H9 (cell line): ENCODE data around the gene GABRB1. TPM values are rescaled to one million over a fixed set of nuclear protein-coding genes. Genes with fewer than 3 reads are reported as not detected.
A peak's percentile ranks its signal among the peaks of the same experiment; 100 is the strongest.

Experiments used
- DNase-seq: peaks from one replicate; pipeline ENCODE4 v3.0.0-alpha.2; 2017
- H2AFZ ChIP-seq: one replicate; pipeline ENCODE4 v1.6.1; 2013; ENCODE audit warnings: mild to moderate bottlenecking, low read length, control low read depth, moderate library complexity
- H2AK5ac ChIP-seq: 2 replicates; pipeline ENCODE4 v1.6.1; 2013; ENCODE audit warnings: low read length, control low read depth, mixed read lengths; ENCODE audit not compliant: insufficient read length
- H2BK120ac ChIP-seq: one replicate; pipeline ENCODE4 v1.6.1; 2013; ENCODE audit warnings: low read depth, mild to moderate bottlenecking, low read length, control low read depth, inconsistent platforms; ENCODE audit not compliant: poor library complexity, severe bottlenecking
- H2BK12ac ChIP-seq: 2 replicates; pipeline ENCODE4 v1.6.1; 2013; ENCODE audit warnings: low read length, control low read depth, mixed read lengths, low read depth; ENCODE audit not compliant: insufficient read length
- H2BK15ac ChIP-seq: 2 replicates; pipeline ENCODE4 v1.6.1; 2013; ENCODE audit warnings: low read depth, low read length, control low read depth
- H2BK20ac ChIP-seq: one replicate; pipeline ENCODE4 v1.6.1; 2013; ENCODE audit warnings: low read depth, mild to moderate bottlenecking, low read length, control low read depth, inconsistent platforms; ENCODE audit not compliant: poor library complexity, severe bottlenecking
- H2BK5ac ChIP-seq: 2 replicates; pipeline ENCODE4 v1.6.1; 2013; ENCODE audit warnings: low read length, control low read depth, mixed read lengths; ENCODE audit not compliant: insufficient read length
- H3K14ac ChIP-seq: 2 replicates; pipeline ENCODE4 v1.6.1; 2013; ENCODE audit warnings: low read length, control low read depth; ENCODE audit not compliant: insufficient read depth
- H3K18ac ChIP-seq: 2 replicates; pipeline ENCODE4 v1.6.1; 2013; ENCODE audit warnings: low read depth, mild to moderate bottlenecking, mixed read lengths, low read length, control low read depth; ENCODE audit not compliant: insufficient read length
- H3K23ac ChIP-seq: 2 replicates; pipeline ENCODE4 v1.6.1; 2013; ENCODE audit warnings: low read length, control low read depth, mixed read lengths, low read depth; ENCODE audit not compliant: insufficient read length
- H3K23me2 ChIP-seq: 2 replicates; pipeline ENCODE4 v1.6.1; 2013; ENCODE audit warnings: low read depth, mild to moderate bottlenecking, mixed read lengths, low read length, control low read depth; ENCODE audit not compliant: insufficient read length, poor library complexity, severe bottlenecking
- H3K27ac ChIP-seq: 2 replicates; pipeline ENCODE4 v1.5.1; 2013; ENCODE audit warnings: low read length, control low read depth, mixed read lengths, low read depth; ENCODE audit not compliant: insufficient read length
- H3K27me3 ChIP-seq: 2 replicates; pipeline ENCODE4 v1.6.1; 2013; ENCODE audit warnings: low read length, control low read depth, inconsistent platforms; ENCODE audit not compliant: insufficient read depth
- H3K4ac ChIP-seq: 2 replicates; pipeline ENCODE4 v1.6.1; 2013; ENCODE audit warnings: low read depth, mild to moderate bottlenecking, control low read depth, inconsistent platforms, low read length, moderate library complexity
- H3K4me1 ChIP-seq: 2 replicates; pipeline ENCODE4 v1.6.1; 2013; ENCODE audit warnings: low read length, control low read depth, inconsistent platforms; ENCODE audit not compliant: insufficient read depth
- H3K4me2 ChIP-seq: 2 replicates; pipeline ENCODE4 v1.6.1; 2013; ENCODE audit warnings: low read length, control low read depth, mixed read lengths; ENCODE audit not compliant: insufficient read length, insufficient read depth
- H3K56ac ChIP-seq: 2 replicates; pipeline ENCODE4 v1.6.1; 2013; ENCODE audit warnings: low read depth, mild to moderate bottlenecking, mixed read lengths, low read length, control low read depth; ENCODE audit not compliant: insufficient read length
- H3K79me1 ChIP-seq: 2 replicates; pipeline ENCODE4 v1.6.1; 2013; ENCODE audit warnings: low read depth, mild to moderate bottlenecking, moderate library complexity, low read length, control low read depth, inconsistent platforms; ENCODE audit not compliant: insufficient read depth, poor library complexity, severe bottlenecking
- H3K79me2 ChIP-seq: 2 replicates; pipeline ENCODE4 v1.6.1; 2013; ENCODE audit warnings: low read length, control low read depth, inconsistent platforms; ENCODE audit not compliant: insufficient read depth
- H3K9ac ChIP-seq: 2 replicates; pipeline ENCODE4 v1.6.1; 2013; ENCODE audit warnings: low read length, control low read depth, mixed read lengths; ENCODE audit not compliant: insufficient read length; ENCODE audit errors: extremely low read depth
- H3K9me3 ChIP-seq: one replicate; pipeline ENCODE4 v1.6.1; 2013; ENCODE audit warnings: low read depth, low read length, inconsistent platforms; ENCODE audit not compliant: control insufficient read depth
- H3T11ph ChIP-seq: one replicate; pipeline ENCODE4 v1.6.1; 2013; ENCODE audit warnings: mild to moderate bottlenecking, low read length, control low read depth, inconsistent platforms
- H4K20me1 ChIP-seq: one replicate; pipeline ENCODE4 v1.6.1; 2013; ENCODE audit not compliant: control insufficient read depth, insufficient read length, insufficient read depth
- H4K5ac ChIP-seq: 2 replicates; pipeline ENCODE4 v1.6.1; 2013; ENCODE audit warnings: low read depth, mild to moderate bottlenecking, mixed read lengths, low read length, control low read depth; ENCODE audit not compliant: insufficient read length
- H4K8ac ChIP-seq: replicated peaks from 2 replicates; pipeline ENCODE4 v1.6.1; 2013; ENCODE audit warnings: low read length, control low read depth, mixed read lengths, low read depth; ENCODE audit not compliant: insufficient read length
- H4K91ac ChIP-seq: 2 replicates; pipeline ENCODE4 v1.6.1; 2013; ENCODE audit warnings: low read depth, mild to moderate bottlenecking, moderate library complexity, mixed read lengths, low read length, control low read depth; ENCODE audit not compliant: insufficient read length
- H3K27ac Mint-ChIP-seq, 3 experiments: 2 replicates in 2 of 3; 3 replicates in 1 of 3; pipeline ENCODE4 v1.8.0; 2020 to 2021; ENCODE audit warnings: mixed read lengths in 3 of 3, mild to moderate bottlenecking in 1 of 3, moderate library complexity in 1 of 3
- H3K27me3 Mint-ChIP-seq: 2 replicates; pipeline ENCODE4 v1.8.0; 2021; ENCODE audit warnings: low read depth, mild to moderate bottlenecking, moderate library complexity, mixed read lengths
- H3K36me3 Mint-ChIP-seq, 3 experiments: 2 replicates in 2 of 3; 3 replicates in 1 of 3; pipeline ENCODE4 v1.8.0; 2020 to 2021; ENCODE audit warnings: low read depth in 3 of 3, mixed read lengths in 3 of 3; ENCODE audit not compliant: insufficient read depth in 1 of 3
- H3K4me1 Mint-ChIP-seq, 2 experiments: 2 replicates each; pipeline ENCODE4 v1.8.0; 2020; ENCODE audit warnings: mixed read lengths in 2 of 2
- H3K4me3 Mint-ChIP-seq, 2 experiments: 2 replicates in 1 of 2; 3 replicates in 1 of 2; pipeline ENCODE4 v1.8.0; 2020 to 2021; ENCODE audit warnings: mild to moderate bottlenecking in 2 of 2, mixed read lengths in 2 of 2, moderate library complexity in 1 of 2
- H3K9me3 Mint-ChIP-seq, 2 experiments: 2 replicates in 1 of 2; 3 replicates in 1 of 2; pipeline ENCODE4 v1.8.0; 2020; ENCODE audit warnings: mild to moderate bottlenecking in 2 of 2, mixed read lengths in 2 of 2, moderate library complexity in 1 of 2
- CTCF ChIP-seq: fragments of 200-600 bp; sonication (generic); conservative IDR thresholded peaks from 3 replicates; pipeline ENCODE4 v1.8.0; 2021; ENCODE audit warnings: antibody characterized with exemption, mild to moderate bottlenecking
- WGBS: extraction: QIAGEN DNeasy Blood & Tissue Kit; methylation state at CpG from one replicate; pipeline ENCODE4 v1.1.7; 2013; ENCODE audit warnings: missing lambda C conversion rate, low lambda C conversion rate, mixed read lengths; ENCODE audit not compliant: insufficient read length; ENCODE audit errors: extremely low coverage; 5-methylcytosine and 5-hydroxymethylcytosine counted together
- total RNA-seq: library from RNA; stranded (reverse); gene quantifications from 2 replicates; pipeline ENCODE4 v1.2.1, GENCODE V29; 2021

The GABRB1 gene
- total RNA-seq, 1 experiment from 2014 or later, result 0.39 TPM

GRCh38 chr4:47251348-47252135 is 220.2 kb downstream of the GABRB1 start:
- H3K56ac ChIP-seq, result no peak overlapping the region
- H3K4me3 Mint-ChIP-seq, result no peak overlapping the region
- H3K79me1 ChIP-seq, result no peaks in the 10 kb centered on the region
- no peak overlapping the region for H3K18ac ChIP-seq
- no peak overlapping the region for H3T11ph ChIP-seq
- H3K23me2 ChIP-seq, result no peaks in the 10 kb centered on the region
- no peak overlapping the region for H3K4ac ChIP-seq
- no peak overlapping the region for H4K8ac ChIP-seq
- H2BK15ac ChIP-seq, result no peak overlapping the region
- H3K9ac ChIP-seq, result no peak overlapping the region
- no peaks in the 10 kb centered on the region for H4K20me1 ChIP-seq
- H2AK5ac ChIP-seq, result no peak overlapping the region
- peak; percentile 32 for DNase-seq
- no peak overlapping the region for H3K27ac ChIP-seq
- no peak overlapping the region for H2BK120ac ChIP-seq
- no peaks in the 10 kb centered on the region for H3K27me3 ChIP-seq
- no peak overlapping the region for H3K4me2 ChIP-seq
- H3K27ac Mint-ChIP-seq, result peak overlapping the region in 2 of 3 experiments; percentile 25 to 50; a peak in 2 of 7 replicates
- H3K9me3 ChIP-seq, result no peaks in the 10 kb centered on the region
- no peak overlapping the region for H4K5ac ChIP-seq
- H2BK20ac ChIP-seq, result no peak overlapping the region
- no peak overlapping the region for H3K14ac ChIP-seq
- H2BK5ac ChIP-seq, result no peak overlapping the region
- no peaks in the 10 kb centered on the region; the same call in 1 of the 2 replicates for H3K27me3 Mint-ChIP-seq
- H3K23ac ChIP-seq, result no peak overlapping the region
- no peak overlapping the region for H4K91ac ChIP-seq
- H3K4me1 ChIP-seq, result no peaks in the 10 kb centered on the region
- peaks cover 0 to 6% of the 10 kb centered on the region in 2 experiments; a peak in 2 of 4 replicates for H3K4me1 Mint-ChIP-seq
- no peak for TF ChIP-seq CTCF
- H3K9me3 Mint-ChIP-seq, result peaks cover 8 to 15% of the 10 kb centered on the region in 2 experiments; a peak in 4 of 5 replicates
- no peaks in the 10 kb centered on the region for H3K36me3 Mint-ChIP-seq
- no peak overlapping the region for H2AFZ ChIP-seq
- no CpG with 5 or more reads among the region's 9 CpGs for WGBS
- no peaks in the 10 kb centered on the region for H3K79me2 ChIP-seq
- no peak overlapping the region for H2BK12ac ChIP-seq
